Measurements from ENCODE around the gene SCGB1C1.

GRCh38 chr11:211741-212140 lies 18.9 kb downstream of the SCGB1C1 start:
- TF ChIP-seq CTCF (IDR thresholded peaks at IDR 0.05) (no peak), POLR2A (IDR thresholded peaks at IDR 0.05) (no peak), EP300 (IDR thresholded peaks at IDR 0.05) (no peak), POLR2AphosphoS5 (IDR thresholded peaks at IDR 0.05) (no peak)
